Measurements from ENCODE around the gene CDH22.

The CDH22 gene

DNA sequence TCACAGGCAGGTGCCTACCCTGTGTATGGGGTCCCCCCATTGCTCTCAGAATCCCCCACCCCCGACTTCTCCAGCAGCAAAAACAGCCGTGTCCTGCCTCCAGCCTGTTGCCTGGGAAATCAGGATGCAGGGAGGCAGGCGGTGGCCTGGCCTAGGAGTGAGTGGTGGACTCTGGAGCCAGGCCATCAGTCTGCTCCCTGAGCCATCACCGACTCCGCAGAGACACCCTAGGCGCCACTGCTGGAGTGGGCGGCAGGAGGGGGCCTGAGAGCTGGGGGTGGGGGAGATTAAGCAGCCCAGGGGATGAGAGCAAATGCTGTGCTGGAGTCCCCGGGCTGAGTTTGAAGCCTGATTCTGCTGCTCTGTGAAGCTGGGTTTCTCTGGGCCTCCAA is 97.0 kb downstream of the CDH22 start:
- no peak for DNase-seq

DNA sequence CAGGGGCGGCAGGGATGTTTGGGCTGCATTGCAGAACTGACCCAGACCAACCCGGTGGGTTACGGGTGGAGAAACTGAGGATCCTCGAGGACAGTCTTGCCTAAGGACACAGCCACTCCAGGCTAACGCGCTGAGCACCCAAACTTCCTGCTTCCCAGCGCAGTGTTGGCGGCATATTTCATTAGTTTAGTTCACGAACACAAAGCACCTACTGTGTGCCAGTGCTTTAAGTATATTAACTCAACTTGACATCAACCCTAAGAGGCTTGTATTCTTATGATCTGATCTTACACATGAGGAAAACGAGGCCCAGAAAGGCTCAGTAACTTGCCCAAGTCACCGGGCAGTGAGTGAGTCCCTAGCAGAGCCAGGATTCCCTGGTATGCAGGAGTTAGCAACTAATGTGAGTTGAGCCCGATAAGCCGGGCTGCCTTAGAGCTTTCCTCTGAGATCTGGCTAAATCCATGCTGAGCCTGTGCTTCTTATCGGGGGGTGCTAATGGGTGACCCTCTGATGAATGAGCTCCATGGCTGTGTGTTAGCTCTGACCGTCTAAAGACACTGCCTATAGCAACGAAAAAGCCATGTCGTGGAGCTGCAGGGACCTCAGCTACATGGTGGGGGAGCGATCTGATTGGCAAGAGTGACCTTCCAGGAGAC is 97.5 kb downstream of the CDH22 start:
- DNase-seq, result no peak

DNA sequence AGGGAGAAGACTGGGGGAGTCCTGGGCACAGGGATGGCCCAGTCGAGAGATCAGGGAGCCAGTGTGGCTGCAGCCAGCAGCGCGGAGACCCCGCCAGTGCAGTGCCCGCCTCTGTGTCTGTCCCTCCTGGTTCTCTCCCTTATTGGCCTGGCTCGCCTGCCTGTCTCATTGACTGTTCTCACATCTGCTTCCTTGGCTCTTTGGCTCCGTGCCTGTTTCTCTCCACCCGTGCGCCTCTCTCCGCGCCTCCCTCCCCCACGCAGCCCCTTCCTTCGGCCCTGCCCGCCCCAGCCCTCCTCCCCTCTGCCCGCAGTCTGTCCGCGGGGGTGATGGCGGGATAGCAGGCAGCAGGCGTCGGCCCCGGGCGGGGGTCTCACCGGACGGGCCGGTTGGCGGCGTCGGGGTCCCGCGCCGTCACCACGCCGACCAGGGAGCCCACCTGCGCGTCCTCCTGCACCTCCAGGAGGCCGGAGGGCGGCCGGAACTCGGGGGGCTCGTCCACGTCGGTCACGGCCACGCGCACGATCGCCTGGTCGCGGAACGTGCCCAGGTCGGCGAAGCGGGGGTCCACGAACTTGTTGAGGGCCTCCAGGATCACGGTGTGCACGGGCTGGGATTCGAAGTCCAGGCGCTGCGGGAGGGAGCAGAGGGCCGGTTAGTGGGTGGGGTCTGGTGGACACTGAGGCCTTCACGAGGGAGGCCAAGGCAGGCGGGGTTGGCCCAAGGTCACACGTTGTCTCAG is 98.2 kb downstream of the CDH22 start:
- no peak for DNase-seq

DNA sequence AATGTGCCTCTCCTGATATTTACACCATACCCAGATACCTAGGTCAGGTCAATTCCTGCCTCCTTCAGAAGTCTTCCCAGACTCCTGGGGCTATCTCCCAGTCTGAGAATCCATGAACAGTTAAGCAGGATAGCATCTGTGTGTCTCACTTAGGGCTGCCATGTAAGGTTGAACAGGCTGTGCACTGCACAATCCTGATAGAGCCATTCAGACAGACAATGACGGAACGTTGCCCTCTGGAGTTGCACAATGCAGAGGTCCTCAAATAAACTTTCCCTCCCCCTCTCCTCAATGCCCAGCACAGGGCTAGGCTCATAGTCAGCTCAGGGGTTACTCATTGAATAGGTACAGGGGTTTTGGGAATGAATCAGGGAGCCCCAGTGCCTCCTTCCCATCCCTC is 100.5 kb downstream of the CDH22 start:
- no peak for DNase-seq

DNA sequence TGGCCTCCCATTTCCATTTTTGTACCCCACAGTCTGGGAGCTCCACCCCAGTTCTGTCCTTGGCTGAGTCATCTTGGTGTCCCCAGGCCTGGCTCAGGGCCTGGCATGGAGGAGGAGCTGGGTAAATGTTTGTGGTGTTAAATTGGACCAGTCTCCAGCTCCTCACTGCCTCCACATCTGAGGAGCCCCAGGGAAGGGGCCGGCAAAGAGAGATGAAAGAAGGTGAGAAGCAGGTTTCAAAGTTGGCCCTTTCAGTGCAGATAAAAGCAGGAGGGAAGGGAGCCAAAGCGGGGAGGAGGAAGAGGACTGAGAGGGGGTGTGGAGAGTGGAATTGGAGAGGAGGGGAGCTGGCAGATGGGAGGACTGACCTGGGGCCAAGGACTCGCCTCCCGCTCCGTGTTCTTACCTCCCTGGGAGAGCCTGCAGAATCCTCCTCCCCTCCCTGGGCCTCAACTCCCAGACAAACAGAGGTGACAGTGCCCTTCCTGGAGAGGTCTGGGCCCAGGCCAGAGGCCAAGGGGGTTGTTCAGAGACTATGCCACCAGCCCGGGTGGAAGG is 101.2 kb downstream of the CDH22 start:
- DNase-seq, result no peak

DNA sequence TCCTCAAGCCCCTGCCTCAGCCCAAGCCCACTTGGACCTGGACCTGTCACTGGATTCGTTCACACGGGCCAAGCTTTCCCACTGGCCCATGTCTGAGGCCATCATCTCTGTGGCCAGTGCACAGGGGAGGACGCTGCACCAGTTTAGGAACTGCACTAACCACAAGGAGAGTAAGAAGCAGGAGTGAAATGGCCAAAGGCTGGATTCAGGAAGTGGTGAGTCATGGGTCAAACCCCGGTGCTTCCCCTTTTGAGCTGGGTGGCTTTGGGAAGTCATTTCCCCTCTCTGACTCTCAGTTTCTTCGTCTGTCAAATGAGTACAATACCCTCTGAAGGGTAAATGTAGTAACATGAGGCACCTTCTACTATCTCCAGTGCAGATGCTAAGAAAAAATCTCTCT is 102.3 kb downstream of the CDH22 start:
- DNase-seq, result peak; percentile 16

DNA sequence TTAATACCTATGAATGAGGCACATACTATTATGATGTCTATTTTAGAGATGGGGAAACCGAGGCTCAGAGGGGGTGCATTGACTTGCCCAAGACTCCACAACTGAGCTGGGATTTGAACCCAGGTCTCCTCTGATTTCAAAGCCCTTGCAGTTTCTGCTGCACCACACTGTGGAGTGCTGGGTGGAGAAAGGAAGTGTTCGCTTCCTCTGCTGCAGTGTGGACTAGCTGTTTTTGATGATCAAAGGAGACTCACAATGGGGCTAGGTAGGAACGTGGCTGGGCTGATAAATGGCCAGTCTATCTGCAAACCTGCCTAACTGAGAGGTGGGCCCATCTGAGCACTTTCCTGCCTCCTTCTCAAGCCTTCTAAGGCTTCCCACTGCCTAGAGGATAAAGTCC is 102.9 kb downstream of the CDH22 start:
- no peak for DNase-seq

DNA sequence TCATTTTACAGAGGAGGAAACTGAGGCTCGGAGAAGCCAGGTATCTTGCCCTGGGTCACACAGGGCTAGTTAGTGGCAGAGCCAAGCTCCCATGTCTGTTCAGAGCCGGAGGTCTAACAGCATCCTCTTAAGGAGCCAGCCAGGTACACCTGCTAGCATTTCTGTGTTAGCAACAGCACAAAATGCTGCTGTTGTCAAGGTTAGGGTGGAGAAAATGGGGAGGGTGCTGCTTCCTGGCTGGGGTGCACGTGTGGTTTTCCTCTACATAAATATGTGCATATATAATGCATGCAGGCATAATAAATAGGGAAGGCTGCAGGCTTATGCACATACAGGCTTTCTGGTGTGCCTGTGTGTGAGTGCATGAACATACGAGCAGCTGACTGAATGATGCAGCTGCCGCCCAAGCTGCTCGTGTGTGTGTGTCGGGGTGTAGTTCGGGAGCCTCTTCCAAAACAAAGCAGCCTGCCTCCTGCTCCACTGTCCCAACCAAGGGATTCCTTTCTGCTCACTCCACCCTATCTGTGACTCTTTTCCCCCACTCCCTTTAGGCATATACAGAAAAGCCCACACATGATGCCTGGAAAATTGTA is 103.6 kb downstream of the CDH22 start:
- peak; percentile 2 for DNase-seq

DNA sequence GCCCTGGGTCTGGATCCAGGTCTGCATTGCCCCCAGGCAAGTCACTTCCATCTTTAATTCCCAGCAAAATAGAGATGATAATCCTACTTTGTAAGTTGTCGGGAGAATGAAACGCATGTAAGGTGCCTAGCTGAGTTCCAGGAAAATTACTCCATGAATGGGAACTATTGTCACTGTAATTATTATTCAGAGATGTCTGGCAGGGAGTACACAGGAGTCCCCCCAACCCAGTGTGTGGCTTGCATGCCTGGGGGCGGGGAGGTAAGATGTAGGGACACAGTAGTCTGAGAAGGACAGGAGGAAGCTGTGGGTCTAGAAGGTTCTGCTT is 104.8 kb downstream of the CDH22 start:
- no peak for DNase-seq

DNA sequence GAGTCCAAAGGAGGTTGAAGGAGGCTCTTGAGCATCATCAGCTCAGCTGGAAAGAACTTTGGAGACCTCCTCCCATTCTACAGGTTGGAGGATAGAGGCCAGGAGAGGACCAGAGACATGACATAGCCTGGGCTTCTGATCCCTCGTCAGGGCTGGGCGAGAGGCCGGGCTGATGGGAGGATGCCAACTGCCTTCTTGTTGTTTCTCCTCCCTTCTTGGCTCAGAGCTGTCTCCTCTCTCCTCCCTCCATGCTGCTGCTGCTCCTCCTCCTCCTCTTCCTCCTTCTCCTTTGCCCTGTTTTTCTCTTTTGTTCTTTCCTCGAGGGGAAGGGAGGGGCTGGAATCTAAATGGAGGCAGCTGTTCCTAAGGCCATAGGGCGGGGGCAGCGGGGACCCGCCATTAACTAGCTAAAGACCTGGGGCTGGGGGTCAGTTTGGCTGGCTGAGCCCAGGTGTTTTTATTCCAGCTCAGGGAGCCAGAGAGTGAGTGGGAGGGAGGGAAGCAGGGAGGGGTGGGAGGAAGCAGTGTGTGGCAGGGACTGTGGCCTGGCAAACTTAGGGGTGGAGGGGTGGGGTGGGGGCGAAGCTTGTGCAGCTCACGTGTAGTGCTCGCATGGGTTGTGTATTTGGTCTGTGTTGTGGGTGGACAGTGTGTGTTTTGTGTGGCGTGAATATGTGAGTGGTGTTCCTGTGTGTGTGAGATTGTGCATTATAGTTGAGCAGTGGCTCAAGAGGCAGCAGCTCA is 105.4 kb downstream of the CDH22 start:
- no peak for DNase-seq

DNA sequence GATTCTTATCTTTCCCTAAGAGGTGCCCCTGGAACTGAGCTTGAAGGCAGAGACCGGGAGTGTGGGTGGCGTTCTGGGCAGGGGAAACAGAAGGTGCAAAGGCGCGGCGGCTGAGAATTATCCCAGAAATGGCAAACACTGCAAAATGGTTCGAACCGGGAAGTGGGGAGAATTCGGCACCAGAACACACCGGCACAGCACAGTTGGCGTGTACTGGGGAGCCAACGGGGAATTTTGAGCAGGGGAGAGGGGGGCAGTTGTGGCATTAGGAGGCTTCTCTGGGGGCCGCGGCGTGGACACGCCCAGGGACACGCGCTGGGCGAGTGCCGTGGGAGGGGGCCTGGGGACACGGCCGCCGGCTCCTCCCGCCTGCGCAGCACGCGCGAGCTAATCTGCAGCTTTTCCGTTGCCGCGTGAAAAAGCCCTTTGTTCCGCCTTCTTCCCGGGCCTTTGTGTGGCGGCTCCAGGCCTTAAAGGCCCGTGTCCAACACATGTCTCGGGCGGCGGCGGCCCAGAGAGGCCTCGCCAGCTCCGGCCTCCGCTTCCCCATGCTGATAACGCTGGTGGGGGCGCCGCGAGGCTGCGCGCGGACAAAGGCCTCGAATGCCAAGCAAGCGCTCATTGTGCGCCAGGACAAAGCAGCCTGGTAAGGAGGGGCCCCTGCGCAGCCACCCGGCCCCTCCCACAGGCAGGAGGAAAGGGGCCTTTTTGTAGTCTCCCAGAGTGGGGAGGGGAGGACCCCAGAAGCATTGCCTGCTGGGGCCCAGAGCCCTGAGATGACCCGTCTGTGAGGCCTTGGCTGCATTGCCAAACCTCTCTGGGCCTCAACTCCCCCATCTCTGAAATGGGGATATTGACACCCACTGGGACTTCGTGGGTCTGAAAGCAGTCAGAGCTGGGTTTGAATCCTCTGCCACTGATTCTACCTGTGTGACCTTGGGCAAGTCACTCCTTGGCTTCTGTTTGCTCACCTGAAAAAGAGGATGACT is 107.4 kb downstream of the CDH22 start:
- DNase-seq, result no peak

DNA sequence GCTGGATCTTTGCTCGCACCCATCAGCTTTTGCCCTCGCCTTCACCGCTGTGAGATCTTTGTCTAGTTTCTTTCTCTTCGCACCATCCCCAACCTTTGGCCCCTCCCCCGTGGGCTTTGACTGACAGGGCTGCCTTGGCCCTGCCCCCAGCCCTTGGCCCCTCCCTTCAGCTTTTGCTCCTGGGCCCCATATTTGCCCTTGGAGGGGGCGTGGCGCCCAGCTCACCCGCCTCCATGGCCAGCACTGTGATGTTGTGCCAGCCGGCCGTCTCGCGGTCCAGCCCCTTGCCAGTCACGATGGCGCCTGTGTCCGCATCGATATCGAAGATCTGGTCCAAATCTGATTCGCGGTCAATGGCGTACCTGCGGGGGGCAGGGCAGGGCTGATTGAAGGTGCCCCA is 109.1 kb downstream of the CDH22 start:
- no peak for DNase-seq

DNA sequence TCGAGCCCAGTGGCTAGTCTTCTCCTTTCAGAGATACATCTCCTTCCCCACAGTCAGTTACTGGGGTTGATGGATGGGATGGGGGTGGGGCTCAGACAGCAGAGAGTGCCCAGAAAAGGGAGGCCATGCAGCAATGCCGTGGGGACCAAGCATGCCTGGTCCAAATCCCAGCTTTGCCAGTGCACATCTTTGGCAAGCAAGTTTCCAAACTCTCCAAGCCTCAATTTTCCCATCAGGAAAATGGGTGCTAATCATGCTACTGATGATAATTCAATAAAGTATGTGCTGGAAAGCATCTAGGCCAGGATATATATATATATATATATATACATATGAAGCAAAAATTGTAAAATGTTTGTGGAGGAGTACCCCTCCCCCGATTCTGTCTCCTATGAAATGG is 111.3 kb downstream of the CDH22 start:
- no peak for DNase-seq

DNA sequence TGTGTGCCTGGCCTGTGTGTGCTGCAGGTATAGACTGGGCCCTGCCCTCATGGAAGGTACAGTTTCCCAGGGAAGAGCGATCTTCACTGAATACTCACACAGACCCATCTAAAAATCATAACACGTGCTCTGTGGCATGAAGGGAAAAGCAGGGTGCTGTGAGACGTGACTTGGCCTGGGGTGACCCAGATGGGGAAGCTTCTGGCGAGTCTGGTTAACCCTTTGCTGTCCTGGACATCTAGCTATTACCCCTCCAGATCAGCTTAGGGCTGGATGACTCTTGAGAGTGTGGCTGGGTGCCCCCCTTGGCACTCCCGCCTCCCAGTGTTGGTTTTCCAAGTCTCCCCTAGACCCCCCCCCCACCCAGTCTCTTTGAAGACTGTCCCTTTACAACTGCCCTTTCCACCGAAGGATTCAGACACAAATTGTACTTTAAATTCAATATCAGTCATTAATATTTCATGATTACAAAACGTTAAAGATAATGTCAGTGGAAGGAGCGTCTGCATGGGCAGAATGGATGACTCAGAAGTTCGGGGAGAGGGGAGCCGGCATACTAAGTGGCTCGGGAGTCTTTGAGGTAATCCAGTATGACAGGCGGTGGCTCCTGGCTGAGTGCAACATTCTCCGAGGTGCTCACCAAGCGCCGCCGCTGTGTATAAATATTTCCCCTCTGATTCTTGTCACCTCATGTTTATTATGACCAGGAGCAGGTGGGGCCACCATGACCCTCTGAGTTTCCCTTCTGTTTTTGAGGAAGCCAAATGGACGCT is 112.8 kb downstream of the CDH22 start:
- DNase-seq, result no peak

DNA sequence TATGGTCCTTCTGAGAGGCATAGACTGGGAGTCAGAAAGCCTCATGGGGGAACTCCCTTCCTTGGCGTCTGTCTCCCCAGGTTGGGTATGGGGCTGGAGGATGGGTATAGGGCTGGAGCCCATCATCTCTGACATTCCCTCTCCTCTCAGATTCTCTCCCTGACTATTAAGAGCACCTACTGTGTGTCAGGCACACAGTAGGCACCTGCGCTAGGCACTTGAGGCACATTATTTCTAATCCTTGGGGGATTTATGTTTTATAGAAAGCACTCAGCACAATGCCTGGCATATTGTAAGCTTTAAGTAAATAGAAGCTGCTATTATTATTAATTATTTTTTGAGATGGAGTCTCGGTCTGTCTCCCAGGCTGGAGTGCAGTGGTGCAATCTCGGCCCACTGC is 113.9 kb downstream of the CDH22 start:
- DNase-seq, result no peak

DNA sequence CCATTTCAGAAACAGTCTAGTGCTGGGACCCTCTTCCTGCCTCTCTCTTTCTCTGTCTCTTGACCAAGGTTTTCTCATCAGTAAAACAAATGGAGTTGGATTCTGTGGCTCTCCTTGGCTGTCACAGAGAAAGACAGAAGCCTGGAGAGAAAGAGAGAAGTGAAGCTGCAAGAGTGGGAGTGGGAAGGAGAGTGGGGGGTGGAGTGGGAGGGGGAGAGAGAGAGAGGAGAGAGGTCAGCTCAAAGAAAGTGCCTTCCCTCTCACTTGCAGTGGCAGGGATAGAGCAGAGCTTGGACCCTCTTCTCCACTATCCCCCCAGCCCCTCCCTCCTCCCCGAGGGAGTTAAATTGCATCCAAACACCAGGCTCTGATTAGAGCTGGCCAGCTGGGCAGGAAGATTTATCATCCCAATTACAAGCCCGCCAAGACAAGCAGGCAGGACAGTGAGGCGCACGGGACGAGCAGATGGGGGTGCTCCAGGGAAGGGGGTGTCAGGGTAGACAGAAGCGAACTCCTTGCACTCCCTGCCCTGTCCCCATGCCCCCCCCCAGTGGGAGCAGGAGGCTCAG is 115.8 kb downstream of the CDH22 start:
- no peak for DNase-seq

DNA sequence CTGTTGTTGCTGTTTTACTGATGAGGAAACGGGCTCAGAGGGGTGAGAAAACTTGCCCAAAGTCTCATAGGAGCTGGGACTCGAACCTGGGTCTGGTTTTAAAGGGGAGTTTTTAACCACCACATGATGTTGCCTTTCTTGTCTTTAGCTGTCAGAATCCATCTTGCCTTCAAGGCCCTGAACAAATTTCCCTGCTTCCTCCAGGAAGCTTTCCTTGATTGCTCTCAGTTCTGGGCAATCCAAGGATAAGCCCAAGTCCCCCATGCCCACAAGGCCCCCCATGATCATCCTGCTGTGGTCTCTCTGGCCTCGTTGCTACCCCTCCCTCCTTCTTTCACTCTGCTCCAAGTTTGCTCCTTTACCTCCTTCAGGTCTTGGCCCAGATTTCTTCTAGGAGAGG is 116.7 kb downstream of the CDH22 start:
- no peak for DNase-seq

DNA sequence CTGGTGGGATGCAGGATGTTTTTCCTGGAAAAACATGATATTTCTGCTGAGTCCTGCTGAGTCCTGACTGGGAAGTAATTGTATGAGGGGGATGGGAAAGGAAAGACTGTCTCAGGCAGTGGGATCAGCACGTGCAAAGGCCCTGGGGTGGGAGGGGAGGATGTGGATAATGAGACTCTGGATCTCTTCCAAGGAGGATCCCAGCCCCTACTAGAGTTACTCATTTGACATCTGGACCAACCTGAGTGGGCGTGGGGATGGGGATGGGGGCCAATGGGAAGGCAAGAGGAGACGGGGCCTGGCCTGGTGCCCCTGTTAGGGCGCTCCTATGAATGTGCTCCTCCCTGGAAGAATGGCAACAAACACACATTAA is 117.1 kb downstream of the CDH22 start:
- no peak for DNase-seq

DNA sequence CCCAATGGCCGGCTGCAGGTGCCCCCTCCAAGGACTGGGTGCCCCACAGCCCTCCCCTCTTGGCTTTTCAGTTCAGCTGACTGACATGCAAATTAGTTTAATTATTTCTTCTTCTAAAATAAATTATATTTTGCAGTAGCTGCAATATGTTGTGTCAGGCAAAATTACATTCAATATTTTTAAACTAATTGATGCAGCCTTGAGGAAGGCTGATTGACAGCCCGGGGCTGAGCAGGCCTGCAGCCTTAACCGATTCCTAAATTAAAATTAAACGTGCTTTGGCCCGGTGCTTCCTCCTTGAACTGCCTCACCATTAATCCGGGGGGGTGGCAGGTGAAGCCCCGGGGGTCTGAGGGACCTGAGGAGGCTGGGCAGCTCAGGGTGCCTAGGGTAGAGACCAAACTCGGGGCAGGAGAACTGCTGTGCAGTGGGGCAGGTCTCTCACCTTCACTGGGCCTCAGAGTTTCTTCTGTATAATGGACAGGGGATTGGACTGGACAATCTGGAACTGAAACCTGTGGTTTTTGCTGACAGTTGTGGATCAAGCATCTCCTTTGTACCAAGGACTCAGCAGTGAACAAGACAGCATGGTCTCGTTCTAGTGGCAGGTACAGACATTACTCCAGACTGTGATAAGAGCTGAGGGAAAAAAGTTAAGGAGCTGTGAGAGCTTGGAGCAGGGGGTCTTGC is 117.7 kb downstream of the CDH22 start:
- no peak for DNase-seq

DNA sequence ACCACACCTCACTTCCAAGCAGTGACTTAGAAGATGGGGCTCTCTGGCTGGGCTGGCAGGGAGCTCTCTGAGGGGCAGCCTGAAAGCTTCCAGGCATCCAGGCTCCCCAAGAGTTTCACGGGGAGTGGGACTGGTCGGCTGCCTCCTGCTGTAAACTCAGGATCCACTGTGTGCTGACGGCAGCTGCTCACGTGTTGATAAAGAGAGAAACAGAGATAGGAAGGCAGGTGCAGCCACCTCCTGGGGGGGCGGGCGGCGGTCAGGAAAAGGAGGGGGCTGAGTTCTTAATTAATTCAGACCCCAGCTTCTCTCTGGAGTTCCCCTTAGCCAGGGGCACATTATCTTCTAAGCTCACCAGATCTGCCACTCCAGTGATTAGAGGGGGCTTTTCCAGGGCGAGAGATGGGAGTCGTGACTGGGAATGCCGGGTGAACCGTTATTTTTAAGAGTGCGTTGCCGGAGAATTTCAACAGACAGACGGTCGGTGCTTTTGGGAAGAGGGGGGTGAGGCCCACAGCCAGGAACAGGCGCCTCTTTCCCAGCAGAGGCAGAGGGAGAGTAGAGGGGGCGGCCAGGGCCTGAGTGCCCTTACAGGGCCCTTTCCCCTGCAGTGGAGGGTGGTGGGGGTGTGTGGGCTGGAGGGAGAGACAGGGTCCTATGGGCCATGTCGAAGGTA is 119.3 kb downstream of the CDH22 start:
- no peak for DNase-seq
